Heart right ventricle (tissue), 16 donors: ENCODE results near the gene ANP32A. TPM values are rescaled to one million over a fixed set of nuclear protein-coding genes. Genes with fewer than 3 reads are reported as not detected.

Experiments
- ATAC-seq, 8 donors: fragments of 200-7000 bp; cut with Tn5 transposase; one replicate each; pipeline ENCODE4 v1.9.1; 2020; ENCODE audit warnings: mild to moderate bottlenecking in 8 of 8, moderate library complexity in 8 of 8, moderate number of reproducible peaks in 1 of 8
- DNase-seq, 2 donors: peaks; one replicate each; pipeline ENCODE4 v3.0.0-alpha.2; 2020
- H3K27ac ChIP-seq, 10 donors: fragments of 200-600 bp; sonication (generic) in 2 of 10; one replicate each; pipeline versions ENCODE4 v1.5.0 to v1.8.0; 2020 to 2022; ENCODE audit warnings: mild to moderate bottlenecking in 3 of 10
- H3K27me3 ChIP-seq, 7 donors: fragments of 200-600 bp; one replicate each; pipeline ENCODE4 v1.8.0; 2021 to 2022; ENCODE audit warnings: mild to moderate bottlenecking in 2 of 7
- H3K36me3 ChIP-seq, 9 donors: fragments of 200-600 bp; sonication (generic) in 1 of 9; one replicate each; pipeline versions ENCODE4 v1.5.0 to v1.8.0; 2020 to 2022; ENCODE audit warnings: mild to moderate bottlenecking in 2 of 9
- H3K4me1 ChIP-seq, 9 donors: fragments of 200-600 bp; sonication (generic) in 1 of 9; one replicate each; pipeline versions ENCODE4 v1.5.0 to v1.8.0; 2020 to 2022; ENCODE audit warnings: mild to moderate bottlenecking in 4 of 9
- H3K4me3 ChIP-seq, 10 donors: fragments of 200-600 bp; sonication (generic) in 2 of 10; one replicate each; pipeline versions ENCODE4 v1.5.0 to v1.8.0; 2020 to 2022; ENCODE audit warnings: mild to moderate bottlenecking in 7 of 10, moderate library complexity in 2 of 10
- H3K9me3 ChIP-seq, 11 donors: fragments of 200-600 bp in 10 of 11; sonication (generic) in 2 of 11; one replicate each; pipeline versions ENCODE4 v1.5.0 to v1.8.0; 2013 to 2022; ENCODE audit warnings: mild to moderate bottlenecking in 2 of 11, control low read depth in 1 of 11, moderate library complexity in 1 of 11
- WGBS, 2 donors: extraction: QIAGEN DNeasy Blood & Tissue Kit; methylation state at CpG; one replicate each; pipeline ENCODE4 v1.1.7; 2013; ENCODE audit warnings: inconsistent platforms in 1 of 2; 5-methylcytosine and 5-hydroxymethylcytosine counted together
- intact Hi-C, 10 donors: fragments of 100-400 bp; cut with DNase I; formaldehyde crosslinking; loops; one replicate each; pipeline versions ENCODE4 v1.11.1 to v1.14.2; 2022
- polyA plus RNA-seq, 2 donors: library from polyadenylated mRNA; stranded (reverse); fragments of 200-250 nt; gene quantifications; one replicate each; pipeline ENCODE4 v1.2.3, GENCODE V29; 2013
- total RNA-seq, 10 donors: library from RNA; stranded (reverse); fragmentation: NEBNext Ultra II Directional in 3 of 10; extraction: Animal tissue kit (Norgen Biotek cat#: 25700) in 3 of 10; gene quantifications; one replicate each; pipeline versions ENCODE4 v1.2.1 to v1.2.4, GENCODE V29; 2021 to 2023
- TF ChIP-seq, protein P1 (sequence below), 9 donors: fragments of 200-600 bp; sonication (generic) in 2 of 9; IDR thresholded peaks; one replicate each; pipeline versions ENCODE4 v1.5.0 to v1.8.0; 2021 to 2022; ENCODE audit warnings: antibody characterized with exemption in 9 of 9, mild to moderate bottlenecking in 5 of 9, moderate library complexity in 1 of 9
- donor health status: Arrhythmogenic right ventricular cardiomyopathy.
- donor health status: ischemic (EF 13 %, LVEDD 7.1; RV severe dilation, severe dysfunction).
- donor health status: healthy with polysubstance abuse.
- donor health status: DM: no; HTN: yes; CAD: no.
- donor health status: DM: no; HTN: no; CAD: no.
- donor health status: ischemic (EF 25% LVEDD 6.9; RV normal size, moderate dysfunction).
- donor health status: ischemic (EF 25% LVEDD 5.7; RV mildly dilated, moderate dysfunction).
- donor health status: healthy.
- donor health status: DM: yes; HTN: yes; CAD: no.
- donor health status: Ischemic cardiomyopathy.
- donor health status: ischemic (EF 35%, LVEDD 5.7; RV mildly dilated, moderate dysfunction).
- donor health status: nonischemic (EF 11% LVEDD 7.7; RV severe dilation, severe dysfunction).
- donor health status: DM: yes; HTN: yes; CAD: no.
- donor health status: PGD.
- donor health status: ischemic (EF 29% LVEDD 5.4; RV normal size, mild dysfunction).
- donor health status: nonischemic (EF 23%, LVEDD 6.1; RV moderate dilation, normal function).

The ANP32A gene
- total and polyA plus RNA-seq, 12 donors, result 87.3 to 201 (median 146) TPM

DNA sequence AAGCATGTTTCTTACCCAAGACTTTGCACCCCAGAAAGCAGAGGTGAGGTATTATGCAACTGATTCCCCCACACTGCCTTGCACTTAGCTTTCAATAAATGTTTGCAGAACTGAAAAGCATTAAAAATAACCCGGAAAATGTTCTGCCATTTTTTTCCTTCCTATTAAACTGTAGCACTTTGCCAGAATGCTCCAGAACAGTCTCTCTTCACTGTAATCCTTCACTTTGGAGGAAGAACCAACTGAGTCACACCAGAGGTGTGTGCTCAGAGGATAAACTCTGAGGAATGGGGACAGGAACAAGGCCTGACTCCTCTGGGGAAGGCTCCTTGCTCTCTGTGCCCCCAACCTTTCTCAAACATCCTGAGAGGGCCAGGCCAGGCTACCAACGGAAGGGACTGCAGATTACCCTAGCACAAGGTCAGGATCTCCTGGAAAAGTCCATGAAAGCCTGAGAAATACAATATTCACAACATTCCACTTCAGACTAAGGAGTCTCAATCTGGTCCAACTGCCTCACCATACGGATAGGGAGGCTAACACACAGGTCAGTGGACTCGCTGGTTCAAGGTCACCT is 19.0 kb downstream of the ANP32A start:
- peaks cover 22 to 92% (median 67%) of the 10 kb centered on the region in 9 donors for H3K4me1 ChIP-seq
- peak overlapping the region in 3 of 10 donors; percentile 17 to 39 (median 18) for H3K27ac ChIP-seq
- intact Hi-C loops, result no loop called here
- 47% methylated on average over 4 of the region's 4 CpGs for WGBS, 2 donors
- no peaks in the 10 kb centered on the region for H3K27me3 ChIP-seq
- H3K36me3 ChIP-seq, result no peaks in the 10 kb centered on the region
- no peak overlapping the region for H3K4me3 ChIP-seq
- TF ChIP-seq, protein P1, sequence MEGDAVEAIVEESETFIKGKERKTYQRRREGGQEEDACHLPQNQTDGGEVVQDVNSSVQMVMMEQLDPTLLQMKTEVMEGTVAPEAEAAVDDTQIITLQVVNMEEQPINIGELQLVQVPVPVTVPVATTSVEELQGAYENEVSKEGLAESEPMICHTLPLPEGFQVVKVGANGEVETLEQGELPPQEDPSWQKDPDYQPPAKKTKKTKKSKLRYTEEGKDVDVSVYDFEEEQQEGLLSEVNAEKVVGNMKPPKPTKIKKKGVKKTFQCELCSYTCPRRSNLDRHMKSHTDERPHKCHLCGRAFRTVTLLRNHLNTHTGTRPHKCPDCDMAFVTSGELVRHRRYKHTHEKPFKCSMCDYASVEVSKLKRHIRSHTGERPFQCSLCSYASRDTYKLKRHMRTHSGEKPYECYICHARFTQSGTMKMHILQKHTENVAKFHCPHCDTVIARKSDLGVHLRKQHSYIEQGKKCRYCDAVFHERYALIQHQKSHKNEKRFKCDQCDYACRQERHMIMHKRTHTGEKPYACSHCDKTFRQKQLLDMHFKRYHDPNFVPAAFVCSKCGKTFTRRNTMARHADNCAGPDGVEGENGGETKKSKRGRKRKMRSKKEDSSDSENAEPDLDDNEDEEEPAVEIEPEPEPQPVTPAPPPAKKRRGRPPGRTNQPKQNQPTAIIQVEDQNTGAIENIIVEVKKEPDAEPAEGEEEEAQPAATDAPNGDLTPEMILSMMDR (IDR thresholded peaks at IDR 0.05), result no peak
- ATAC-seq (no peak), DNase-seq (no peak)
- no peaks in the 10 kb centered on the region for H3K9me3 ChIP-seq

DNA sequence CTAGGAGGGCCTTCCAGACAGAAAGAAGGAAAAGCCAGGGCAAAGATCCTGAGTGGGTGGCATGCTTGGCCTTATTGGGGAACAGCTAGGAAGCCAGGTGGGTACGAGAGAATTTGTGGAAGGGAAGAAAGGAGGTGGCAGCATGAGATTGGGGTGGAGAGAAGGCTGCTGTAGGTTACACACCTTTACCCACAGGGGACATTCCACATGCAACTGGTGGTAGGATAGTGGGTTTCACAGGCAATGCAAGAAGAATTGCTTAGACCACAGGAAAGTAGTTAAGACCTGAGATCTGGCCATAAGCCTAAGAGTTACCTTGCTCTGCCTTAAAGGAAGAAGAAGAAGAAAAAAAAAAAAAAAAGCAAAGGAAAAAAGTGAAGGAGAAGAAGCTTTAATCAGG is 19.8 kb downstream of the ANP32A start:
- no peak for DNase-seq
- Histone ChIP-seq H3K27me3 (no peaks in the 10 kb centered on the region), H3K9me3 (no peaks in the 10 kb centered on the region), H3K4me3 (no peak overlapping the region), H3K4me1 (peaks cover 18 to 92% (median 67%) of the 10 kb centered on the region in 9 donors), H3K27ac (peak overlapping the region in 1 of 10 donors; percentile 30), H3K36me3 (no peaks in the 10 kb centered on the region)
- no peak for ATAC-seq
- TF ChIP-seq, protein P1 (IDR thresholded peaks at IDR 0.05), result no peak
- intact Hi-C loops, result no loop called here
- 90% methylated on average over 1 of the region's 1 CpG for WGBS, 2 donors

GRCh38 chr15:68798346-68799094 is 22.2 kb downstream of the ANP32A start:
- ATAC-seq, result no peak
- Histone ChIP-seq H3K9me3 (no peaks in the 10 kb centered on the region), H3K36me3 (no peaks in the 10 kb centered on the region), H3K4me3 (peak overlapping the region in 1 of 10 donors; percentile 4), H3K4me1 (peaks cover 37 to 97% (median 85%) of the 10 kb centered on the region in 9 donors), H3K27ac (peak overlapping the region in 8 of 10 donors; percentile 25 to 91 (median 52)), H3K27me3 (no peaks in the 10 kb centered on the region)
- DNase-seq, result no peak
- TF ChIP-seq, protein P1 (IDR thresholded peaks at IDR 0.05), result no peak
- WGBS, 2 donors, result 61 to 66% methylated on average over 9 of the region's 9 CpGs
- intact Hi-C loops, result no loop called here

- Histone ChIP-seq H3K4me3 (peak overlapping the region in 1 of 10 donors; percentile 4), H3K27me3 (no peaks in the 10 kb centered on the region), H3K4me1 (peaks cover 41 to 98% (median 93%) of the 10 kb centered on the region in 9 donors), H3K27ac (peak overlapping the region in 8 of 10 donors; percentile 25 to 91 (median 52)), H3K36me3 (no peaks in the 10 kb centered on the region), H3K9me3 (no peaks in the 10 kb centered on the region)
- ATAC-seq (peak in 7 of 8 donors; percentile 12 to 53 (median 27)), DNase-seq (peak; percentile 27 to 52)
- intact Hi-C loops, result loop anchor here in 1 of 10 donors (2.0 kb wide), 1 partner anchor 15 kb away; no protein-coding TSS in a partner anchor
- TF ChIP-seq, protein P1 (IDR thresholded peaks at IDR 0.05), result no peak
- WGBS, 2 donors, result 10 to 18% methylated on average over 6 of the region's 6 CpGs
Observed at GRCh38 chr15:68797599-68798345, 22.9 kb downstream of the ANP32A start.
